Keratinocyte (primary cell): ENCODE results near the gene PLA2G12B. TPM values are rescaled to one million over a fixed set of nuclear protein-coding genes. Genes with fewer than 3 reads are reported as not detected.

ENCODE experiments used
- DNase-seq: peaks from one replicate; pipeline ENCODE4 v3.0.0-alpha.2; 2011; ENCODE audit warnings: low read depth, missing footprints, low spot score
- FAIRE-seq: peaks from 2 replicates; lab custom pipeline; 2011; peaks lifted over from hg19 to GRCh38; lab: Jason Lieb, UNC
- H2AFZ ChIP-seq: 2 replicates; pipeline ENCODE4 v1.6.0; 2012; ENCODE audit warnings: low read length, control low read depth, inconsistent platforms; ENCODE audit not compliant: control insufficient read depth
- H3K27ac ChIP-seq: 2 replicates; pipeline ENCODE4 v1.5.1; 2011; ENCODE audit warnings: low read length; ENCODE audit not compliant: control insufficient read depth, insufficient read depth
- H3K27me3 ChIP-seq: 3 replicates; pipeline ENCODE4 v1.6.0; 2011; ENCODE audit warnings: low read length; ENCODE audit not compliant: control insufficient read depth, insufficient read depth; ENCODE audit errors: extremely low read depth
- H3K36me3 ChIP-seq, 2 experiments: 2 replicates in 1 of 2; 3 replicates in 1 of 2; pipeline ENCODE4 v1.5.1; 2011; ENCODE audit warnings: low read length in 2 of 2, mild to moderate bottlenecking in 1 of 2; ENCODE audit not compliant: control insufficient read depth in 2 of 2, insufficient read depth in 2 of 2; ENCODE audit errors: extremely low read depth in 1 of 2
- H3K4me1 ChIP-seq: 3 replicates; pipeline ENCODE4 v1.5.1; 2011; ENCODE audit warnings: low read length; ENCODE audit not compliant: control insufficient read depth, insufficient read depth; ENCODE audit errors: extremely low read depth
- H3K4me2 ChIP-seq: 3 replicates; pipeline ENCODE4 v1.6.0; 2011; ENCODE audit warnings: low read depth, low read length; ENCODE audit not compliant: control insufficient read depth, insufficient read depth; ENCODE audit errors: extremely low read depth
- H3K4me3 ChIP-seq, 3 experiments: fragments of 200-600 bp in 1 of 3; sonication (generic) in 1 of 3; 2 replicates in 2 of 3; 3 replicates in 1 of 3; pipeline ENCODE4 v1.5.1; 2011 to 2016; ENCODE audit warnings: low read length in 3 of 3, mild to moderate bottlenecking in 3 of 3, control low read depth in 2 of 3, inconsistent platforms in 1 of 3, low read depth in 1 of 3, mixed read lengths in 1 of 3, mixed run types in 1 of 3, moderate library complexity in 1 of 3; ENCODE audit not compliant: control insufficient read depth in 2 of 3, insufficient read depth in 2 of 3; ENCODE audit errors: extremely low read depth in 1 of 3
- H3K79me2 ChIP-seq: 2 replicates; pipeline ENCODE4 v1.6.0; 2012; ENCODE audit warnings: low read length; ENCODE audit not compliant: control insufficient read depth, insufficient read depth
- H3K9ac ChIP-seq: 3 replicates; pipeline ENCODE4 v1.6.0; 2011; ENCODE audit warnings: low read length; ENCODE audit not compliant: control insufficient read depth, insufficient read depth; ENCODE audit errors: extremely low read depth
- H3K9me1 ChIP-seq: 3 replicates; pipeline ENCODE4 v1.6.0; 2011; ENCODE audit warnings: low read length; ENCODE audit not compliant: control insufficient read depth, insufficient read depth; ENCODE audit errors: extremely low read depth
- H3K9me3 ChIP-seq: 2 replicates; pipeline ENCODE4 v1.5.1; 2012; ENCODE audit warnings: low read depth, low read length; ENCODE audit not compliant: control insufficient read depth
- H4K20me1 ChIP-seq: 3 replicates; pipeline ENCODE4 v1.6.0; 2011; ENCODE audit warnings: low read length; ENCODE audit not compliant: control insufficient read depth, insufficient read depth; ENCODE audit errors: extremely low read depth
- CTCF ChIP-seq, 3 experiments: IDR thresholded peaks in 1 of 3; conservative IDR thresholded peaks in 1 of 3; optimal IDR thresholded peaks in 1 of 3; 2 replicates in 2 of 3; 3 replicates in 1 of 3; pipeline versions ENCODE3 to v1.5.1; 2011; ENCODE audit warnings: low read length in 3 of 3, mild to moderate bottlenecking in 3 of 3, moderate library complexity in 2 of 3, control low read depth in 1 of 3, inconsistent platforms in 1 of 3; ENCODE audit not compliant: insufficient read depth in 2 of 3; ENCODE audit errors: extremely low read depth in 1 of 3
- EZH2 ChIP-seq: IDR thresholded peaks from one replicate; pipeline ENCODE4 v1.6.1; 2012; ENCODE audit warnings: inconsistent platforms, mild to moderate bottlenecking, low read length, moderate library complexity
- dilution Hi-C: fragments of 300-500 bp; cut with MboI; formaldehyde crosslinking; loops from one replicate; pipeline ENCODE4 v1.7.0; 2020; ENCODE audit warnings: low sequenced_read_pairs; ENCODE audit not compliant: extremely low pct_ligation_motif_present
- polyA plus RNA-seq, 5 experiments: library from polyadenylated mRNA; depleted of rRNA in 3 of 5; stranded (reverse) in 3 of 5; stranded (forward) in 1 of 5; unstranded in 1 of 5; fragments of >200 nt; gene quantifications; 1 replicate in 1 of 5; 2 replicates in 3 of 5; 3 replicates in 1 of 5; pipeline versions ENCODE4 v1.2.1 to v1.2.3, GENCODE V29; 2011 to 2012; ENCODE audit warnings: missing spikeins in 2 of 5, low read depth in 1 of 5, low replicate concordance in 1 of 5

The PLA2G12B gene
- polyA plus RNA-seq, 1 donor (not counting 4 experiments of a cell fraction or from before 2014, with no cell fraction given) = not detected

- H3K9me1 ChIP-seq = no peaks in the 10 kb centered on the region
- dilution Hi-C loops = no loop called here
Measured at GRCh38 chr10:72953687-72954086, 919 bp downstream of the PLA2G12B start.

GRCh38 chr10:72952642-72953158 lies 1.9 kb downstream of the PLA2G12B start:
- Histone ChIP-seq H3K27me3 (peaks cover 7% of the 10 kb centered on the region), H3K36me3 (no peaks in the 10 kb centered on the region), H3K4me3 (no peak overlapping the region), H4K20me1 (no peaks in the 10 kb centered on the region), H3K79me2 (no peaks in the 10 kb centered on the region), H3K4me2 (no peak overlapping the region), H3K9ac (no peak overlapping the region), H3K27ac (no peak overlapping the region), H2AFZ (no peak overlapping the region), H3K9me1 (no peaks in the 10 kb centered on the region), H3K9me3 (no peaks in the 10 kb centered on the region), H3K4me1 (no peaks in the 10 kb centered on the region)
- dilution Hi-C loops = no loop called here
- FAIRE-seq (no peak), DNase-seq (no peak)
- TF ChIP-seq CTCF (optimal IDR thresholded peaks at IDR 0.05 in 1 of 3, IDR thresholded peaks at IDR 0.05 in 1 of 3, conservative IDR thresholded peaks at IDR 0.05 in 1 of 3; ENCODE audit: extremely low read depth in 1 of 3, insufficient read depth in 2 of 3, low read length in 3 of 3) (no peak), EZH2 (no peak)

More at GRCh38 chr10:72953687-72954086, 919 bp downstream of the PLA2G12B start:
- no peaks in the 10 kb centered on the region for H4K20me1 ChIP-seq
- peaks cover 7% of the 10 kb centered on the region for H3K27me3 ChIP-seq
- no peaks in the 10 kb centered on the region for H3K4me1 ChIP-seq
- no peaks in the 10 kb centered on the region for H3K36me3 ChIP-seq
- no peak overlapping the region for H3K27ac ChIP-seq
- no peak overlapping the region for H2AFZ ChIP-seq
- H3K9me3 ChIP-seq = no peaks in the 10 kb centered on the region
- no peak for FAIRE-seq
- no peak overlapping the region for H3K4me3 ChIP-seq
- H3K4me2 ChIP-seq = no peak overlapping the region
- DNase-seq = no peak
- no peak overlapping the region for H3K9ac ChIP-seq
- no peaks in the 10 kb centered on the region for H3K79me2 ChIP-seq
- TF ChIP-seq EZH2 (no peak), CTCF (optimal IDR thresholded peaks at IDR 0.05 in 1 of 3, IDR thresholded peaks at IDR 0.05 in 1 of 3, conservative IDR thresholded peaks at IDR 0.05 in 1 of 3; ENCODE audit: extremely low read depth in 1 of 3, insufficient read depth in 2 of 3, low read length in 3 of 3) (no peak)
